Calu3 (cell line): ENCODE data around the gene FBXO38. TPM values are rescaled to one million over a fixed set of nuclear protein-coding genes. Genes with fewer than 3 reads are reported as not detected.

Experiments
- BruUV-seq: library from RNA; stranded (reverse); fragments of 400-500 nt; replicated peaks from 2 replicates; lab custom pipeline; 2021; lab: Mats Ljungman, UMichigan
- CTCF ChIA-PET: fragments of 300-600 bp; sonication (Branson Sonifier 250); formaldehyde crosslinking; loops from one replicate; lab custom pipeline; 2022; ENCODE audit warnings: antibody characterized with exemption; lab: Charles Lee
- DNase-seq: peaks from one replicate; pipeline ENCODE4 v3.0.0; 2022
- H3K27ac Mint-ChIP-seq: one replicate; pipeline ENCODE4 v1.8.0; 2022; ENCODE audit warnings: mixed read lengths; ENCODE audit not compliant: unreplicated experiment
- H3K27me3 Mint-ChIP-seq: one replicate; pipeline ENCODE4 v1.8.0; 2022; ENCODE audit warnings: mixed read lengths; ENCODE audit not compliant: unreplicated experiment
- H3K36me3 Mint-ChIP-seq: one replicate; pipeline ENCODE4 v1.8.0; 2022; ENCODE audit warnings: mild to moderate bottlenecking, moderate library complexity, mixed read lengths; ENCODE audit not compliant: insufficient read depth, unreplicated experiment
- H3K4me1 Mint-ChIP-seq: one replicate; pipeline ENCODE4 v1.8.0; 2022; ENCODE audit warnings: mild to moderate bottlenecking, low read depth, mixed read lengths; ENCODE audit not compliant: unreplicated experiment
- H3K4me3 Mint-ChIP-seq: one replicate; pipeline ENCODE4 v1.8.0; 2022; ENCODE audit warnings: mild to moderate bottlenecking, low read depth, moderate library complexity, mixed read lengths; ENCODE audit not compliant: unreplicated experiment
- H3K9me3 Mint-ChIP-seq: one replicate; pipeline ENCODE4 v1.8.0; 2022; ENCODE audit warnings: low read depth, mixed read lengths; ENCODE audit not compliant: unreplicated experiment
- intact Hi-C: fragments of 100-400 bp; cut with micrococcal nuclease; formaldehyde crosslinking; loops from one replicate; pipeline ENCODE4 v1.10.0; 2022; ENCODE audit not compliant: unreplicated experiment
- total RNA-seq: library from RNA; stranded (reverse); gene quantifications from 2 replicates; pipeline ENCODE4 v1.2.3, GENCODE V29; 2022
- TF ChIP-seq, protein P1 (sequence below): fragments of 200-600 bp; IDR thresholded peaks from one replicate; pipeline ENCODE4 v1.8.0; 2022; ENCODE audit warnings: antibody characterized with exemption; ENCODE audit not compliant: unreplicated experiment

The FBXO38 gene
- total RNA-seq, 1 experiment from 2014 or later, result 59.2 TPM

DNA sequence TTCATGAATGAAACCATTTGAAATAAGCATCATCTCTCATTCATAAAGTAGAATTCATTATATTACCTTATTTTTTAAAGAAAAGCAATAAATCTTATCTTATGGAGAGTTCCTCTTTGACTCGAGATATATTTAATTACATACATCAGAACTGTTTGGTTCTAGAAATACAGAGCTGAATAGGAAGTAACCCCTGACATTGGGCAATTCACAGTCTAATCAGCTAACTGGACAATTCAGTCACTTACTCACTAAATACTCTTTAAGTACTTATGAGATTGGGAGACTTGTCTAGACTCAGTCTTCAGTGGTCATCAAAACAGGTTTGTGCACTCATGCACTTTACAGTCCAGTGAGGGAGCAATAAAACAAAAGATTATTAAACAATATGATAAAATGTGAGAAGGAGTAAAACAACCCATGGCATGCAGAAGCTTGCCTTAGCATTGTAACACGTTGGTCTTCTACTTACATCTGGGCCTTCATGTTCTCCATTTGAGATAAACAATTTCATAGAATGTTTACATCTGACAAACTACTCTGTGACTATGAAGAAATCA lies 11.5 kb upstream of the FBXO38 start:
- no peak for DNase-seq
- intact Hi-C loops, result no loop called here
- H3K27ac Mint-ChIP-seq, result no peak overlapping the region
- H3K9me3 Mint-ChIP-seq, result peaks cover 6% of the 10 kb centered on the region
- TF ChIP-seq, protein P1, sequence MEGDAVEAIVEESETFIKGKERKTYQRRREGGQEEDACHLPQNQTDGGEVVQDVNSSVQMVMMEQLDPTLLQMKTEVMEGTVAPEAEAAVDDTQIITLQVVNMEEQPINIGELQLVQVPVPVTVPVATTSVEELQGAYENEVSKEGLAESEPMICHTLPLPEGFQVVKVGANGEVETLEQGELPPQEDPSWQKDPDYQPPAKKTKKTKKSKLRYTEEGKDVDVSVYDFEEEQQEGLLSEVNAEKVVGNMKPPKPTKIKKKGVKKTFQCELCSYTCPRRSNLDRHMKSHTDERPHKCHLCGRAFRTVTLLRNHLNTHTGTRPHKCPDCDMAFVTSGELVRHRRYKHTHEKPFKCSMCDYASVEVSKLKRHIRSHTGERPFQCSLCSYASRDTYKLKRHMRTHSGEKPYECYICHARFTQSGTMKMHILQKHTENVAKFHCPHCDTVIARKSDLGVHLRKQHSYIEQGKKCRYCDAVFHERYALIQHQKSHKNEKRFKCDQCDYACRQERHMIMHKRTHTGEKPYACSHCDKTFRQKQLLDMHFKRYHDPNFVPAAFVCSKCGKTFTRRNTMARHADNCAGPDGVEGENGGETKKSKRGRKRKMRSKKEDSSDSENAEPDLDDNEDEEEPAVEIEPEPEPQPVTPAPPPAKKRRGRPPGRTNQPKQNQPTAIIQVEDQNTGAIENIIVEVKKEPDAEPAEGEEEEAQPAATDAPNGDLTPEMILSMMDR, result no peak
- H3K4me3 Mint-ChIP-seq, result no peak overlapping the region
- CTCF ChIA-PET, result interaction anchor here (1.4 kb wide), 1 partner anchor 58 kb away, joined by 4 read pairs; no protein-coding TSS in a partner anchor
- BruUV-seq, result no TSS peak
- peaks cover 18% of the 10 kb centered on the region for H3K4me1 Mint-ChIP-seq
- no peaks in the 10 kb centered on the region for H3K36me3 Mint-ChIP-seq
- H3K27me3 Mint-ChIP-seq, result no peaks in the 10 kb centered on the region

GRCh38 chr5:148372893-148373292 lies 10.9 kb upstream of the FBXO38 start:
- BruUV-seq, result no TSS peak
- CTCF ChIA-PET, result interaction anchor here (1.4 kb wide), 1 partner anchor 59 kb away, joined by 4 read pairs; no protein-coding TSS in a partner anchor
- H3K27me3 Mint-ChIP-seq, result no peaks in the 10 kb centered on the region
- no peak overlapping the region for H3K27ac Mint-ChIP-seq
- intact Hi-C loops, result no loop called here
- peaks cover 6% of the 10 kb centered on the region for H3K9me3 Mint-ChIP-seq
- TF ChIP-seq, protein P1, result no peak
- DNase-seq, result no peak
- no peak overlapping the region for H3K4me3 Mint-ChIP-seq
- no peaks in the 10 kb centered on the region for H3K36me3 Mint-ChIP-seq
- peaks cover 18% of the 10 kb centered on the region for H3K4me1 Mint-ChIP-seq

DNA sequence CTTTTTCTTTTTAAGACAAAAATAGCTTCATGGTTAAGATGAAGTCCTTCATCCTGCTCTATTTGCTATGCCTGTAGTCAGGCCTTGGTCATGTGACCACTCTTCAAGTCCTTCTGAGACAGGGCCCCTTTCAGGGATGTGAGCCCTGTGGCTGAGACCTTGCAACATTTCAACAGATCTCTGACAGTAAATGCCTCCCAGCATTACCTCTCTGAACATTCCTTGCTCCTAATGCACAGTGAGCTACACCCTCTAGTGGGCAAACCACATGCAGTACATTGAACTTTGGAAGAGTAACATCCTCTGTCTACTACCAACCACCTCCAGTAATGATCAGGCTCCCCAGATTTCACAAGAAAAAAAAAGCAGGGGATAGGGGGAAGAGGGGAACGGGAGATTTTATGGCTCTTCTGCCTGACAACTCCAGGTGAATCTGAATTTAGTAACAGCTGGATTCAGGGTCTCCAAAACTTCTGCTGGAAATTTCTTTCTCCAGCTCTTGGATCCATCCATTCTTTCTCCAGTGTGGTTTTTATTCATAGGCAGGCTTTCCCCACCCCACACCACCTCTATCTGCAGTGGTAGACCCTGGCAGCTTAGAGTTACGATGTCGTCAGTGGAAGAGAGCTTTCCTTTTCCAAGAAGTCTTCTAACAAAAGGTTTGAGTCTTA lies 8.9 kb upstream of the FBXO38 start:
- H3K27ac Mint-ChIP-seq, result no peak overlapping the region
- no peaks in the 10 kb centered on the region for H3K36me3 Mint-ChIP-seq
- no peaks in the 10 kb centered on the region for H3K27me3 Mint-ChIP-seq
- DNase-seq, result peak; percentile 64
- no TSS peak for BruUV-seq
- CTCF ChIA-PET, result interaction anchor here (0.6 to 1.7 kb wide), 6 partner anchors 8 to 402 kb away, joined by 3 to 16 read pairs (median 4); no protein-coding TSS in a partner anchor
- H3K4me3 Mint-ChIP-seq, result no peak overlapping the region
- peaks cover 3% of the 10 kb centered on the region for H3K9me3 Mint-ChIP-seq
- TF ChIP-seq, protein P1, result peak; percentile 71
- intact Hi-C loops, result loop anchor here (1.0 kb wide), 4 partner anchors 61 to 426 kb away; no protein-coding TSS in a partner anchor
- H3K4me1 Mint-ChIP-seq, result peaks cover 18% of the 10 kb centered on the region

DNA sequence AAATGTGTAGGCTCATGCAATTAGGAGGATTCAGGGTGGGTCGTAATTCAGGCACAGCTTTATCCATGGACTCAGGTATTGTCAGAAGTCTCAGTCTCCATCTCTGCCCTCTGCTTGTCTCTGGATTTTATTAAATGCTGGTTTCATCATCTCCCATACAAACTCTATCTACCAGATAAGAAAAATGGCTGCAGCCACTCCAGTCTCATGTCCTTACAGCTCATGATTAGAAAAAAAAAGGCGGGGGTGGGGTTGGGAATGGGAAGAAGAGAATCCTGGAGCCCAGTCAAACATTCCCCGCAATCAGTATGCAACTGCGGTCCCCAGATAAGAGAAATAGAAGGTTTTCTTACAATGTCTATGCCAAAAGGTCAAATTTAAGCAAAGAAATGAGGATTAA lies 7.6 kb upstream of the FBXO38 start:
- DNase-seq, result no peak
- no TSS peak for BruUV-seq

More for the DNA sequence above, 7.6 kb upstream of the FBXO38 start:
- intact Hi-C loops, result no loop called here
- peaks cover 3% of the 10 kb centered on the region for H3K9me3 Mint-ChIP-seq
- no peaks in the 10 kb centered on the region for H3K36me3 Mint-ChIP-seq
- H3K4me1 Mint-ChIP-seq, result peaks cover 18% of the 10 kb centered on the region
- no peak overlapping the region for H3K27ac Mint-ChIP-seq
- TF ChIP-seq, protein P1, result no peak
- H3K4me3 Mint-ChIP-seq, result no peak overlapping the region
- CTCF ChIA-PET, result no interaction called here
- H3K27me3 Mint-ChIP-seq, result no peaks in the 10 kb centered on the region
